Activated effector memory CD4-positive, alpha-beta T cell treated with Interleukin-2 at 50 U/mL for 16 hours (primary cell): ENCODE results near the gene NKX2-2.
A peak's percentile ranks its signal among the peaks of the same experiment; 100 is the strongest.

Experiments used
- DNase-seq: peaks from one replicate; pipeline ENCODE4 v3.0.0-alpha.2; 2020

NKX2-2 gene

GRCh38 chr20:21513881-21514540 is at the start of gene NKX2-2:
NKX2-2 (minus strand) TSS chr20:21514064; CDS start chr20:21513669, 395 bp downstream.
- no peak for DNase-seq

DNA sequence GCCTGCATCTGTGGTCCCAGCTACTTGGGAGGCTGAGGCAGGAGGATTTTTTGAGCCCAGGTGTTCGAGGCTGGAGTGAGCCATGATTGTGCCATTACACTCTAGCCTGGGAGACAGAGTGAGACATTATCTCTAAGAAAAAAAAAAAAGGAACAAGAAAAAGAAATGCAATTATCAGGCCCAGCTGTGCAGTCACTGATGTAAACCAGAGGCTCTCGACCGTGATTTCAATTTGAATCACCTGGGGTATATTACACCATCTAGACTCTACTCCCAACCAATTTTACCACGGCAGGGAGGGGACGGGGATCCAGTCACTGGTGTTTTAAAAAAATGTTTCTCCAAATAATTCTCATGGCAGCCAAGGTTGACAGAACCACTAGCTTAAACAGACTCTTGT is 48.8 kb upstream of the NKX2-2 start:
- DNase-seq, result no peak

DNA sequence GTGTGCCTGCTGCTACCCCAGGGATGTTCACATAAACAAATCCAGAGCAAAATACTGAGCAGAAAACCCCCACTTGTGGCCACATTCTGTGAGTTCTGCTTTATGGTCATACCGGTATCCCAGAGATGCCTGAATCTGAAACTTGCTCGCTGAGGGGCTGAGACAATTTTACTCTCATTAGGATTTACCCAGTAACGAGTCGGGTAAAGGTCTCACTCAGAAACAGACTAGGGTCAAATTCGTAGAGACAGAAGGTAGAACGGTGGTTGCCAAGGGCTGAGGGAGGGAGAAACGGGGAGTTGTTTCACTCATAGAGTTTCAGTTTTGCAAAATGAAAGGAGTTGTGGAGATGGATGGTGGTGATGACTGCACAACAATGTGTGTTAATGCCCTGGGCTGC is 45.4 kb upstream of the NKX2-2 start:
- no peak for DNase-seq

- DNase-seq, result peak; percentile 36
Measured at GRCh38 chr20:21557241-21558020, 43.6 kb upstream of the NKX2-2 start.

DNA sequence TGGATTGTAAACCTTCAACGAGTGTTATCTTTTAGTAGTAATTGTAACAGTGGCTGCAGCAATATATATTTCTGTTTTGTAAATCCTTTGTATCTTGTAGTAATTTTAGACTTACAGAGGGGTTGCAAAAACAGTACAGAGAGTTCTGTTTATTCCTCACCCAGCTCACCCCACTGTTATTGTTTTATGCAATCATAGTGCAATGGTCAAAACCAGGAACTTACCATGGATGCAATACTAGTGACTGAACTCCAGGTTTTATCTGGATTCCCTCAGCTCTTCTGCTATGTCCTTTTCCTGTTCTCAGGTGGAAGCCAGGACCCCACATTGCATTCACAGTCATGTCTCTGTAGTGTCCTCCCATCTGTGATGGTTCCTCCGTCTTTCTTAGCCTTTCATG is 42.5 kb upstream of the NKX2-2 start:
- no peak for DNase-seq

DNA sequence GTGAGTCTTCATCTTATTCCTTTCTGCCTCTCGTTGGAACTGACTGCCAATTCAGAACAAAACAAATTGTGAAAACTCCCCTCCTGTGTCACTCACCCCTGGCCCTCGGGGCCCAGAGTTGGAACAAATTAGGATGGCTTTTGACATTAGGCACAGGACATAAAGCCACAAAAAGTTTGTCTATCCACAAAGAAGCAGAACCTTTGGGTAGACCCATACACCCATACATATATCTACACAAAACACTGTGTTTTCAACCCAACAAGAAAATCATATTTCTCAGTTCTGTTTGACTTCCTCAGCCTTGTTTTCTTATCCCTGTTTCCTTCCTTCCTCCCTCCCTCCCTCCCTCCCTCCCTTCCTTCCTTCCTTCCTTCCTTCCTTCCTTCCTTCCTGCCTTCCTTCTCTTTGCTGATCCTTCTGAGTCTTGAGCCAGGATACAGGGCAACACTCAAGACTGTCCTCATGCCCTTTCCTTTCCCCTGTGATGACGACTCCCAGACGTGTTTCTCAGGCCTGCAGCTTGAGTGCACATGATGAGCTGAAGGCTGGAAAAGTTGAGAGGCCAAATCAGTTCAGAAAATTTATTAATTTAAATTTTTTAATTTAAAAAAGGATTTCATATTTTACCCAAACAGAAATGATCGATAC is 41.7 kb upstream of the NKX2-2 start:
- no peak for DNase-seq

- no peak for DNase-seq
Measured at GRCh38 chr20:21554985-21555384, 41.1 kb upstream of the NKX2-2 start.

GRCh38 chr20:21554376-21554890 is 40.6 kb upstream of the NKX2-2 start:
- no peak for DNase-seq

- DNase-seq, result no peak
Measured at GRCh38 chr20:21550587-21550986, 36.7 kb upstream of the NKX2-2 start.

- no peak for DNase-seq
Measured at GRCh38 chr20:21548390-21549035, 34.6 kb upstream of the NKX2-2 start.

- no peak for DNase-seq
Measured at GRCh38 chr20:21546355-21546754, 32.5 kb upstream of the NKX2-2 start.

- DNase-seq, result no peak
Measured at GRCh38 chr20:21539512-21539911, 25.6 kb upstream of the NKX2-2 start.

DNA sequence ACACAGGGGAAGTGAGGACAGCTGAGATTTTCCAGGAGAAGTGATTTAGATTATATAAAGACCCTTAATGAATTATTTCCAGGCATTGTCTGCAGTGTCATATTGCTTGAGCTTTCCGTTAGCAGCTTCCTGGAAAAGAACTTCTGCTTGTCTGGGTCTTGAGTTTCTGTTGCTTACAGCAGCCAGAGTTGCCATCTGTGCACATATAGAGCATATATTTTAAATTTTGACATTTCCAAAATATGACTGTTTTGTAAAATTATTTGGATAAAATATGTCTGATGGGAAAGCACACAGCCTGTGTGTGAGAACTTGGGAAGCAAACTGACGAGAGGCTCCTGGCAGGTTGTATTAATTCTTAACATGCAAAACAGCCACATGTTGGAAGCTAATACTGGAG is 21.0 kb upstream of the NKX2-2 start:
- no peak for DNase-seq

DNA sequence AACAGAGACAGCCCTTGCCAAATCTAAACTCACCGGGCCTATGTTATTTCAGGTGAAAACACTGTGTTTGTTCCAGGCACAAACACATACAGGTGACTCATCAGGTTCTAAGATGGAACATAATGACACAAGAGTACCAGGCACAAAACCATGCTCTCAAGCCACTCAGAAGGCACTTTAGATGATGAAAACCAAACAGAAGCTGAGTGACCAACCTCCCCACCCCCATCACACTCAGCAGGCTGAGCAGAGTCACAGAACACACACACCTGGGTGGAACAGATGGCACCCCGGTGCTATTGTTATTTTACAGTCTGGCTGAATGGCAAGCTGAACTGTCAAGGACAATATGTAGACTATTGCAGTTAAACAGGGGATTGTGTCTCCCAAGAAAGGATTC is 20.6 kb upstream of the NKX2-2 start:
- no peak for DNase-seq

- no peak for DNase-seq
Measured at GRCh38 chr20:21529863-21530262, 16.0 kb upstream of the NKX2-2 start.

- DNase-seq, result no peak
Measured at GRCh38 chr20:21528870-21529269, 15.0 kb upstream of the NKX2-2 start.

- DNase-seq, result no peak
Measured at GRCh38 chr20:21527908-21528307, 14.0 kb upstream of the NKX2-2 start.

GRCh38 chr20:21526776-21527175 is 12.9 kb upstream of the NKX2-2 start:
- no peak for DNase-seq

GRCh38 chr20:21523895-21524294 is 10.0 kb upstream of the NKX2-2 start:
- DNase-seq, result no peak

DNA sequence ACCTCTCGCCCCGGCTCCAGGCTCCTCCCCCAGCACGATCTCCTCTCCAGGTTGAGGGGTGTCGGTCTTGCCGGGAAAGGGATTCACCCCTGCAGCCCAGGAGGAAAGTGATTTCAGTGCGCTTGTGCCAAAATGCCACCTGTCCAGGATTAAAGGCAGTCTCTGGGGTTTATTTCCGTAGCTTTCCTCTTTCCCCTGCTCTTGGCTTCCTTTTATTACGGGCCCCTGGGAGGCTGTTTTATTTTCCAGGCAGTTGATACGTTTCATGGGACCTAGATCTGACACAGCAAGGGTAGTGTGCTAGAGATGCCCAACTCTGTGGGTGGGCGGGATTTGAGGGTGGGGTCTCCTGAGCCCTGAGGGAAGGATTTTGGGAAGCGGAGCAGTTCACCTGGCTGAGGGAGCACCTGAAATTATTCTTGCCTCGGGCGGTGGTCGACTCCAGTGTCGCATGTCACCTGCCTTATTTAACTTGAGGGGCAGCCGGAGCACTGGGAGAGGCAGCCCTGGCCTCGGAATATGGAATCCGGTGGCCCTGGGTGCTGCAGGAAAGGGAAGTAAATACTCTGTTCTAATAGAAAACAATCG is 9.5 kb upstream of the NKX2-2 start:
- DNase-seq, result no peak

- DNase-seq, result no peak
Measured at GRCh38 chr20:21522481-21523280, 8.8 kb upstream of the NKX2-2 start.
